HepG2 (cell line): ENCODE measurements around the gene DGKB. TPM values are rescaled to one million over a fixed set of nuclear protein-coding genes. Genes with fewer than 3 reads are reported as not detected.

Source experiments
- ATAC-seq: fragments of 200-7000 bp; cut with Tn5 transposase; 3 replicates; pipeline ENCODE4 v1.9.1; 2020; ENCODE audit warnings: mild to moderate bottlenecking, moderate library complexity
- BruUV-seq: library from RNA; stranded (reverse); fragments of 400-500 nt; replicated peaks from 2 replicates; lab custom pipeline; 2021; lab: Mats Ljungman, UMichigan
- CTCF ChIA-PET: fragments of 300-600 bp; formaldehyde crosslinking; extraction: SDS; loops from one replicate; lab custom pipeline; 2021; ENCODE audit warnings: low total read pairs, inconsistent platforms, low intra/inter-chr PET ratio; lab: Yijun Ruan, JAX
- POLR2A ChIA-PET: fragments of 350-600 bp; sonication (Branson Sonifier 250); formaldehyde crosslinking; loops from one replicate; lab custom pipeline; 2020; ENCODE audit warnings: antibody characterized with exemption, inconsistent platforms; lab: Yijun Ruan, JAX
- DNase-seq: peaks from one replicate; pipeline ENCODE4 v3.0.0-alpha.2; 2015; ENCODE audit warnings: low spot score
- FAIRE-seq: peaks from 3 replicates; lab custom pipeline; 2011; peaks lifted over from hg19 to GRCh38; lab: Jason Lieb, UNC
- H2AFZ ChIP-seq: one replicate; pipeline ENCODE4 v1.6.1; 2011; ENCODE audit warnings: low read length, inconsistent platforms
- H3K27ac ChIP-seq: fragments of 300-600 bp; 3 replicates; pipeline ENCODE4 v1.8.0; 2011; ENCODE audit warnings: mixed run types, mild to moderate bottlenecking, mixed read lengths, low read length, inconsistent platforms; ENCODE audit not compliant: insufficient read depth; ENCODE audit errors: extremely low read length
- H3K27me3 ChIP-seq, 2 experiments: fragments of 200-600 bp in 1 of 2; 2 replicates in 1 of 2; 3 replicates in 1 of 2; pipeline versions ENCODE4 v1.6.0 to v1.8.0; 2011; ENCODE audit warnings: low read length in 2 of 2, mild to moderate bottlenecking in 2 of 2, moderate library complexity in 2 of 2, inconsistent platforms in 1 of 2; ENCODE audit not compliant: insufficient read depth in 2 of 2, control insufficient read depth in 1 of 2
- H3K36me3 ChIP-seq, 2 experiments: fragments of 200-600 bp in 1 of 2; replicated peaks in 1 of 2; 2 replicates in 1 of 2; 3 replicates in 1 of 2; pipeline versions ENCODE4 v1.5.1 to v1.8.0; 2011; ENCODE audit warnings: low read length in 2 of 2, inconsistent platforms in 1 of 2; ENCODE audit not compliant: insufficient read depth in 2 of 2, control insufficient read depth in 1 of 2
- H3K4me1 ChIP-seq: 2 replicates; pipeline ENCODE4 v1.5.1; 2012; ENCODE audit warnings: low read length, inconsistent platforms; ENCODE audit not compliant: insufficient read depth
- H3K4me2 ChIP-seq: 2 replicates; pipeline ENCODE4 v1.6.0; 2011; ENCODE audit warnings: low read depth, low read length, inconsistent platforms
- H3K4me3 ChIP-seq, 3 experiments: fragments of 200-600 bp in 1 of 3; sonication (generic), shearing (Covaris generic) in 1 of 3; replicated peaks in 1 of 3; 2 replicates each; pipeline ENCODE4 v1.5.1; 2011 to 2016; ENCODE audit warnings: low read length in 3 of 3, inconsistent platforms in 2 of 3, low read depth in 2 of 3, mild to moderate bottlenecking in 2 of 3, control low read depth in 1 of 3, mixed read lengths in 1 of 3; ENCODE audit not compliant: insufficient read depth in 1 of 3
- H3K79me2 ChIP-seq: one replicate; pipeline ENCODE4 v1.6.1; 2011; ENCODE audit warnings: low read length, inconsistent platforms; ENCODE audit not compliant: insufficient read depth
- H3K9ac ChIP-seq: 2 replicates; pipeline ENCODE4 v1.6.0; 2011; ENCODE audit warnings: mild to moderate bottlenecking, low read depth, low read length, inconsistent platforms; ENCODE audit not compliant: insufficient read depth
- H3K9me3 ChIP-seq: 2 replicates; pipeline ENCODE4 v1.5.1; 2012; ENCODE audit warnings: mild to moderate bottlenecking, low read length
- H4K20me1 ChIP-seq: 2 replicates; pipeline ENCODE4 v1.6.0; 2011; ENCODE audit warnings: inconsistent platforms, mild to moderate bottlenecking, low read length, moderate library complexity; ENCODE audit not compliant: insufficient read depth
- HMGXB3 ChIP-seq: sonication (generic); formaldehyde crosslinking; IDR thresholded peaks from 2 replicates; pipeline ENCODE4 v1.4.0; 2020; ENCODE audit warnings: missing genetic modification reagents, borderline replicate concordance
- IKZF4 ChIP-seq: sonication (generic); formaldehyde crosslinking; IDR thresholded peaks from 2 replicates; pipeline ENCODE4 v1.5.1; 2020; ENCODE audit warnings: borderline replicate concordance, mild to moderate bottlenecking, low read depth, missing genetic modification reagents; ENCODE audit errors: not compliant biosample characterization
- NFIC ChIP-seq: IDR thresholded peaks from 2 replicates; pipeline ENCODE4 v1.6.1; 2012; ENCODE audit warnings: mild to moderate bottlenecking, low read length, inconsistent platforms
- REL ChIP-seq: sonication (generic); formaldehyde crosslinking; conservative IDR thresholded peaks from 2 replicates; pipeline ENCODE4 v1.8.0; 2022; ENCODE audit warnings: mild to moderate bottlenecking, missing genetic modification reagents, moderate library complexity
- SAP130 ChIP-seq: IDR thresholded peaks from 2 replicates; pipeline ENCODE4 v1.6.1; 2016; ENCODE audit warnings: low read depth
- ZFP90 ChIP-seq: sonication (generic); formaldehyde crosslinking; IDR thresholded peaks from 2 replicates; pipeline ENCODE4 v1.8.0; 2022; ENCODE audit warnings: missing genetic modification reagents, mild to moderate bottlenecking, inconsistent platforms, borderline replicate concordance
- ZNF281 ChIP-seq: sonication (generic); formaldehyde crosslinking; IDR thresholded peaks from 2 replicates; pipeline ENCODE4 v1.4.0; 2020; ENCODE audit warnings: missing genetic modification reagents, borderline replicate concordance
- ZNF292 ChIP-seq: sonication (generic); formaldehyde crosslinking; IDR thresholded peaks from 2 replicates; pipeline ENCODE4 v1.8.1; 2022; ENCODE audit warnings: mild to moderate bottlenecking, low read depth, missing genetic modification reagents, borderline replicate concordance
- ZNF580 ChIP-seq: IDR thresholded peaks from 2 replicates; pipeline ENCODE4 v1.6.1; 2016; ENCODE audit warnings: low read depth, borderline replicate concordance
- ZNF691 ChIP-seq: sonication (generic); formaldehyde crosslinking; IDR thresholded peaks from 2 replicates; pipeline ENCODE4 v1.4.0; 2020; ENCODE audit warnings: missing genetic modification reagents, low read depth, mild to moderate bottlenecking, borderline replicate concordance
- ZNF800 ChIP-seq: sonication (generic); formaldehyde crosslinking; IDR thresholded peaks from 2 replicates; pipeline ENCODE4 v1.4.0; 2020; ENCODE audit warnings: missing genetic modification reagents
- WGBS: methylation state at CpG from one replicate; pipeline ENCODE4 v1.1.6; 2017; ENCODE audit warnings: low lambda C conversion rate; 5-methylcytosine and 5-hydroxymethylcytosine counted together
- in situ Hi-C: cut with HindIII; loops from 2 replicates; pipeline ENCODE4 v1.10.0; 2017; ENCODE audit warnings: low pct_unique_long_range_greater_than_20kb; ENCODE audit not compliant: extremely low pct_ligation_motif_present
- intact Hi-C: fragments of 100-400 bp; cut with micrococcal nuclease; formaldehyde crosslinking; loops from one replicate; pipeline ENCODE4 v1.10.0; 2022; ENCODE audit not compliant: unreplicated experiment
- polyA plus RNA-seq, 8 experiments: library from polyadenylated mRNA; depleted of rRNA in 3 of 8; stranded (reverse) in 7 of 8; unstranded in 1 of 8; fragments of >200 nt; fragmentation: Illumina TruSeq in 4 of 8; extraction: Trizol in 4 of 8; gene quantifications; 2 replicates each; pipeline versions ENCODE4 v1.2.1 to v1.2.3, GENCODE V29; 2011 to 2016; ENCODE audit warnings: low read depth in 4 of 8, missing spikeins in 1 of 8, mixed read lengths in 1 of 8; ENCODE audit not compliant: insufficient read depth in 1 of 8
- total RNA-seq, 5 experiments: library from RNA; depleted of rRNA; stranded (reverse); fragments of >200 nt; fragmentation: Illumina TruSeq; extraction: Trizol; gene quantifications; 2 replicates each; pipeline ENCODE4 v1.2.3, GENCODE V29; 2016; ENCODE audit warnings: low read depth in 1 of 5

DGKB gene
- total and polyA plus RNA-seq, 2 of the 13 experiments (the other 11 are each of a cell fraction or from before 2014, with no cell fraction given) = not detected

GRCh38 chr7:14123923-14124322, 778.6 kb downstream of the DGKB start:
- Histone ChIP-seq H3K4me3 (no peak overlapping the region), H3K9me3 (peaks cover 77% of the 10 kb centered on the region), H3K36me3 (no peaks in the 10 kb centered on the region), H3K4me2 (no peak overlapping the region), H3K9ac (no peak overlapping the region), H3K27me3 (no peaks in the 10 kb centered on the region), H3K4me1 (no peaks in the 10 kb centered on the region), H4K20me1 (no peaks in the 10 kb centered on the region), H3K79me2 (no peaks in the 10 kb centered on the region), H3K27ac (no peak overlapping the region), H2AFZ (no peak overlapping the region)
- 5% methylated on average over 1 of the region's 1 CpG for WGBS
- FAIRE-seq = no peak
- CTCF ChIA-PET = no interaction called here
- BruUV-seq = no TSS peak
- no peak for ATAC-seq
- in situ Hi-C loops (no loop called here), intact Hi-C loops (no loop called here)
- no peak for TF ChIP-seq HMGXB3 (CRISPR knock-in tag)
- TF ChIP-seq ZFP90 (CRISPR knock-in tag) = no peak
- TF ChIP-seq ZNF800 (CRISPR knock-in tag) = no peak
- no peak for TF ChIP-seq SAP130 (CRISPR knock-in tag)
- TF ChIP-seq IKZF4 (CRISPR knock-in tag) = no peak
- TF ChIP-seq NFIC = no peak
- TF ChIP-seq ZNF691 = no peak
- TF ChIP-seq ZNF580 (CRISPR knock-in tag) = no peak
- no peak for TF ChIP-seq ZNF292
- TF ChIP-seq REL = no peak
- no peak for TF ChIP-seq ZNF281
- no peak for DNase-seq
- POLR2A ChIA-PET = no interaction called here
